Fibroblast of mammary gland (primary cell): ENCODE results near the gene ZC3H4.

Experiments used
- DNase-seq: peaks from one replicate; pipeline ENCODE4 v3.0.0-alpha.2; 2010; ENCODE audit warnings: low read depth
- H3K4me3 ChIP-seq: 2 replicates; pipeline ENCODE4 v1.5.1; 2011; ENCODE audit warnings: low read depth, mild to moderate bottlenecking, low read length, moderate library complexity; ENCODE audit not compliant: control insufficient read depth
- CTCF ChIP-seq: conservative IDR thresholded peaks from 2 replicates; pipeline ENCODE4 v1.5.1; 2011; ENCODE audit warnings: low read depth, low read length, inconsistent platforms; ENCODE audit not compliant: control insufficient read depth, insufficient read depth

The ZC3H4 gene

DNA sequence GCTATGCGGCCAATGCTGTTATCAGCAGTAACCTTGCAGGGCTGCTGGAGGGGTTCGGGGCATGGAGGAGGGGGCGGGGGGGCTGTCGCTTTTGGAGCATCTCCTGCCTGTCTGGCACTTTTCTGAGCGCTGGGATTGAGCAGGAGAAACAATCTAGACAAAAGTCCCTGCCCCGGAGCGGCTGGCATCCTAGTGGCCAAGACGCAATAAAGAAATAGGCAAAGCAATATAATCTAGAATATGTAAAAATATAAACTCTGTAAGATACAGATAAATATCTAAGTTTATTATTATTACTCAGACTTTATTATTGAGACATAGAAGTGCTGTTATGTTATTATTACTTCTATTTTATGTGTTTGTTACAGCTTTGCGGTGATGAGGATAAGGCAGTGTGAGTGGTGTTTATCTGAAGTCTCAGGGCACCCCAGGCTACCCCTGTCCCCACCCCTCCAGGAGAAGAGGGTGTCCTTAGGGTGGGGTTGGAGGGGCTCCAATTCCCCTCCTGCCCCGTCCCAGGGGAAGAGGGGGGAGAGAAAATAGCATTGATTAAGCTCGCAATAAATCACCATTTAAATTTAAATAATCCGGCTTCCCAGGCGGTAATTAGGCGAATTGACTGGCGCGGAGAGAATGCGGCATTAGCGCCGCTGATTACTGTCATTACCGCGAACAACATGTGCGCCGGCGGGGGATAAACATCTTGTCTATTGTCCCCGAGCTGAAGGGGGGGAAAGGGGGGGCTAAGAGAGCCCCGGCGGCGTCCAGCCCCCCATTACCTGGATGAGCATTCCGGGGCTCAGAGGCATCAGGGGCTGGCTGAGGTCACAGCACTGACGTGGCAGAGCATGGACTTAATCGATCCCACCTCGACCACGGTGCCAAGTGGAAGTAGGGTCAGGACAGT, 90.8 kb downstream of the ZC3H4 start:
- no peak overlapping the region for H3K4me3 ChIP-seq
- no peak for TF ChIP-seq CTCF
- no peak for DNase-seq

GRCh38 chr19:47022140-47022536, 91.4 kb downstream of the ZC3H4 start:
- no peak overlapping the region for H3K4me3 ChIP-seq
- no peak for TF ChIP-seq CTCF
- DNase-seq = no peak

DNA sequence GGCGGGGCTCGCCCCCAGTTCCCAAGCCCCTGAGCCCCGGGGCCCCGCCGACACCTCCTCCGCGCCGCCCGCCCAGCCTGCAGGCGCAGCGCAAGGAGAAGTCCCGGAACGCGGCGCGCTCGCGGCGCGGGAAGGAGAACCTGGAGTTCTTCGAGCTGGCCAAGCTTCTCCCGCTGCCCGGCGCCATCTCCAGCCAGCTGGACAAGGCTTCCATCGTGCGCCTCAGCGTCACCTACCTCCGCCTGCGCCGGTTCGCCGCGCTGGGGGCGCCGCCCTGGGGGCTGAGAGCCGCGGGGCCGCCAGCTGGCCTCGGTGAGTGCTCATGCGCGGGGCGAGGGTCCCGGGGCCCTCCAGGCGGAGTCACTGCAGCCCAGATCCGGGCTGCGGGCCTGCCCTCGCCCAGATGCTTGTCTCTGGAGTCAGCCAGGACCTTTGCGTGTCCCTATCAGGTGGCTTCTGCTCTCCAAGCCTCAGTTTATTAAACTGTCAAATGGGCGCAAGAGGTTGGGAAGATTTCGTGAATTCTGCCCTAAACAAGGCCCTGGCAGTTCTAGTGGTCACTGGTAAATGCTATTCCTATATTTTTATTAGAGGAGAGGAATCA, 91.9 kb downstream of the ZC3H4 start:
- no peak for TF ChIP-seq CTCF
- no peak overlapping the region for H3K4me3 ChIP-seq
- no peak for DNase-seq

DNA sequence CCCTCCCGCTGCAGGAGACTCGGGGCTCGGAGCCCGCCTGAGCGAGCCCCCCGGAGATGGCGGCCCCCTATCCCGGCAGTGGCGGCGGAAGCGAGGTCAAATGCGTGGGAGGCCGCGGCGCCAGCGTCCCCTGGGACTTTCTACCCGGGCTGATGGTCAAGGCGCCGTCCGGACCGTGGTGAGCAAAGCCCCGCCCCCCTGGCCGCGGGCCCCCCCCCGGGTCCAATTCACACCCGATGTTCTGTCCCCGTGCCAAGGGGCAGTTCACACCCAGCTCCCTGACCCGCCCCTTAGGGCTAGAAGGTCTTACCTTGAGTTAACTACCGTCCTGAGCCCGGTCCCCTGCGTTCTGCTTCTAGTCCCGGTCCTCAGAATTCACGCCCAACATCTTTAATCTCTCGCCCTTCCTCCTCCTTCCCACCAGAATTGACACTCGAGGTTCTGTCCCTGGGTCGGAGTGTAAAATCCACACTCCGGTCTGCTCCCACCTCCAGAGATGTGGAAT, 92.5 kb downstream of the ZC3H4 start:
- DNase-seq = no peak
- TF ChIP-seq CTCF = no peak
- peak overlapping the region; percentile 23 for H3K4me3 ChIP-seq

GRCh38 chr19:47020132-47020805, 93.3 kb downstream of the ZC3H4 start:
- DNase-seq = no peak
- H3K4me3 ChIP-seq = peak overlapping the region; percentile 19
- TF ChIP-seq CTCF = no peak

GRCh38 chr19:47019431-47020041, 94.0 kb downstream of the ZC3H4 start, which contains the start of gene NPAS1:
Gene NPAS1, plus strand, starts transcription at chr19:47019837. Its CDS starts 1,211 bp downstream, at chr19:47021048.
- TF ChIP-seq CTCF = no peak
- no peak for DNase-seq
- peak within 1 kb of the TSS; percentile 19 for H3K4me3 ChIP-seq
